HCT116 (cell line): ENCODE results near the gene DDR2. TPM values are rescaled to one million over a fixed set of nuclear protein-coding genes. Genes with fewer than 3 reads are reported as not detected.
"Not testable (repeated sequence)": the region's sequence is repeated elsewhere in the genome, so short reads cannot be mapped to it uniquely, and the experiment has no call there.

ENCODE experiments used
- ATAC-seq: fragments of 200-7000 bp; cut with Tn5 transposase; 2 replicates; pipeline ENCODE4 v1.9.1; 2020; ENCODE audit warnings: mild to moderate bottlenecking, moderate library complexity
- BruUV-seq: library from RNA; stranded (reverse); fragments of 400-500 nt; replicated peaks from 2 replicates; lab custom pipeline; 2021; lab: Mats Ljungman, UMichigan
- CTCF ChIA-PET: fragments of 300-600 bp; sonication (Branson Sonifier 250); formaldehyde crosslinking; loops from one replicate; lab custom pipeline; 2021; ENCODE audit warnings: antibody characterized with exemption; lab: Charles Lee
- POLR2A ChIA-PET: fragments of 300-600, 350-600 bp; sonication (Branson Sonifier 250); formaldehyde crosslinking; loops from one replicate; lab custom pipeline; 2021; ENCODE audit warnings: antibody characterized with exemption; lab: Charles Lee
- RAD21 ChIA-PET, 2 experiments: fragments of 300-600 bp; sonication (Branson Sonifier 250); formaldehyde crosslinking; loops; one replicate each; lab custom pipeline; 2023; ENCODE audit warnings: low total read pairs in 2 of 2; ENCODE audit not compliant: uncharacterized antibody in 2 of 2, unreplicated experiment in 2 of 2, low non-redundant PET in 1 of 2; lab: Charles Lee
- DNase-seq: peaks from one replicate; pipeline ENCODE4 v3.0.0-alpha.2; 2010; ENCODE audit warnings: low read depth, low spot score
- H2AFZ ChIP-seq: fragments of 200-600 bp; shearing (Covaris generic), sonication (generic); 2 replicates; pipeline ENCODE4 v1.6.1; 2017; ENCODE audit warnings: low read depth, mixed run types, mixed read lengths, antibody characterized with exemption, low read length; ENCODE audit not compliant: poor library complexity, severe bottlenecking
- H3K27ac ChIP-seq: 2 replicates; pipeline ENCODE4 v1.5.1; 2012; ENCODE audit warnings: low read depth, low read length
- H3K27me3 ChIP-seq: fragments of 200-600 bp; sonication (generic); 2 replicates; pipeline ENCODE4 v1.6.1; 2016; ENCODE audit warnings: mixed run types, low read length, mixed read lengths; ENCODE audit not compliant: insufficient read depth
- H3K36me3 ChIP-seq, 2 experiments: fragments of 200-500 bp in 1 of 2; fragments of 200-600 bp in 1 of 2; sonication (Bioruptor generic) in 1 of 2; sonication (generic) in 1 of 2; 2 replicates each; pipeline versions ENCODE4 v1.5.1 to v1.6.1; 2014 to 2016; ENCODE audit warnings: low read length in 2 of 2, inconsistent platforms in 1 of 2, mixed read lengths in 1 of 2, mixed run types in 1 of 2; ENCODE audit not compliant: insufficient read depth in 2 of 2, control insufficient read depth in 1 of 2
- H3K4me1 ChIP-seq, 2 experiments: fragments of 200-600 bp in 1 of 2; sonication (generic) in 1 of 2; 2 replicates each; pipeline versions ENCODE4 v1.5.1 to v1.6.1; 2012 to 2017; ENCODE audit warnings: low read length in 2 of 2, inconsistent platforms in 1 of 2, mild to moderate bottlenecking in 1 of 2, mixed read lengths in 1 of 2, mixed run types in 1 of 2, moderate library complexity in 1 of 2; ENCODE audit not compliant: insufficient read depth in 2 of 2, control insufficient read depth in 1 of 2
- H3K4me2 ChIP-seq: fragments of 200-600 bp; sonication (generic); 2 replicates; pipeline ENCODE4 v1.6.1; 2017; ENCODE audit warnings: mixed run types, low read length, mixed read lengths
- H3K4me3 ChIP-seq, 2 experiments: fragments of 200-600 bp in 1 of 2; sonication (generic) in 1 of 2; replicated peaks in 1 of 2; 2 replicates each; pipeline ENCODE4 v1.5.1; 2011 to 2016; ENCODE audit warnings: low read length in 2 of 2, control low read depth in 1 of 2, low read depth in 1 of 2, mild to moderate bottlenecking in 1 of 2, mixed read lengths in 1 of 2, mixed run types in 1 of 2
- H3K79me2 ChIP-seq: fragments of 200-600 bp; sonication (generic); 2 replicates; pipeline ENCODE4 v1.6.1; 2017; ENCODE audit warnings: mild to moderate bottlenecking, mixed run types, low read length, moderate library complexity, mixed read lengths; ENCODE audit not compliant: insufficient read depth
- H3K9ac ChIP-seq: fragments of 200-600 bp; sonication (generic); 2 replicates; pipeline ENCODE4 v1.6.1; 2016; ENCODE audit warnings: low read length, mixed read lengths
- H3K9me2 ChIP-seq: fragments of 200-600 bp; sonication (generic), shearing (Covaris generic); 2 replicates; pipeline ENCODE4 v1.6.1; 2017; ENCODE audit warnings: mixed run types, mild to moderate bottlenecking, moderate library complexity; ENCODE audit not compliant: insufficient read depth
- H3K9me3 ChIP-seq, 2 experiments: fragments of 200-500 bp in 1 of 2; fragments of 200-600 bp in 1 of 2; sonication (Bioruptor generic) in 1 of 2; sonication (generic) in 1 of 2; 2 replicates each; pipeline ENCODE4 v1.6.1; 2014 to 2017; ENCODE audit warnings: low read length in 2 of 2, mixed read lengths in 2 of 2, inconsistent platforms in 1 of 2, low read depth in 1 of 2, mild to moderate bottlenecking in 1 of 2, mixed run types in 1 of 2, moderate library complexity in 1 of 2; ENCODE audit not compliant: control insufficient read depth in 1 of 2, insufficient read depth in 1 of 2
- H4K20me1 ChIP-seq: fragments of 200-600 bp; sonication (generic), shearing (Covaris generic); 2 replicates; pipeline ENCODE4 v1.6.1; 2017; ENCODE audit warnings: mixed run types, mild to moderate bottlenecking, moderate library complexity; ENCODE audit not compliant: insufficient read depth
- CTCF ChIP-seq, 3 experiments: fragments of 200-600 bp in 1 of 3; sonication (generic) in 1 of 3; IDR thresholded peaks in 2 of 3; conservative IDR thresholded peaks in 1 of 3; 2 replicates each; pipeline ENCODE4 v1.5.1; 2012 to 2017; ENCODE audit warnings: low read depth in 2 of 3, low read length in 2 of 3, antibody characterized with exemption in 1 of 3, borderline replicate concordance in 1 of 3, control low read depth in 1 of 3, mild to moderate bottlenecking in 1 of 3, mixed read lengths in 1 of 3, mixed run types in 1 of 3, moderate library complexity in 1 of 3; ENCODE audit not compliant: insufficient read depth in 1 of 3
- ELF1 ChIP-seq: IDR thresholded peaks from 2 replicates; pipeline ENCODE4 v1.6.1; 2012; ENCODE audit warnings: low read depth, borderline replicate concordance
- EZH2phosphoT487 ChIP-seq: fragments of 200-600 bp; IDR thresholded peaks from 2 replicates; pipeline ENCODE4 v1.6.1; 2018; ENCODE audit warnings: antibody characterized with exemption, borderline replicate concordance
- FOSL1 ChIP-seq: IDR thresholded peaks from 2 replicates; pipeline ENCODE4 v1.6.1; 2012; ENCODE audit warnings: low read depth
- JUND ChIP-seq: IDR thresholded peaks from 2 replicates; pipeline ENCODE4 v1.6.1; 2012
- POLR2A ChIP-seq: IDR thresholded peaks from 2 replicates; pipeline ENCODE4 v1.7.0; 2011; ENCODE audit warnings: borderline replicate concordance; ENCODE audit not compliant: insufficient read depth, insufficient read length; ENCODE audit errors: extremely low read depth
- SP1 ChIP-seq: IDR thresholded peaks from 2 replicates; pipeline ENCODE4 v1.6.1; 2012; ENCODE audit warnings: low read depth
- SRF ChIP-seq: IDR thresholded peaks from 2 replicates; pipeline ENCODE4 v1.6.1; 2012; ENCODE audit warnings: low read depth
- TCF7L2 ChIP-seq: IDR thresholded peaks from 2 replicates; pipeline ENCODE4 v1.7.0; 2011; ENCODE audit warnings: borderline replicate concordance, inconsistent platforms; ENCODE audit not compliant: insufficient read depth, insufficient read length; ENCODE audit errors: extremely low read depth
- YY1 ChIP-seq: IDR thresholded peaks from 2 replicates; pipeline ENCODE4 v1.6.1; 2011; ENCODE audit warnings: low read length, low read depth, moderate library complexity, mild to moderate bottlenecking; ENCODE audit not compliant: insufficient replicate concordance; ENCODE audit errors: extremely low read depth
- intact Hi-C: fragments of 100-400 bp; cut with micrococcal nuclease; formaldehyde crosslinking; loops from 2 replicates; pipeline ENCODE4 v1.10.0; 2022
- total RNA-seq: library from RNA; stranded (reverse); gene quantifications from one replicate; pipeline ENCODE4 v1.2.1, GENCODE V29; 2021; ENCODE audit not compliant: unreplicated experiment
- TF ChIP-seq, protein P1 (sequence below): IDR thresholded peaks from 2 replicates; pipeline ENCODE4 v1.6.1; 2012

The DDR2 gene
- total RNA-seq, 1 experiment from 2014 or later, result 0.84 TPM

- Histone ChIP-seq H2AFZ (no peak overlapping the region), H3K9me2 (no peaks in the 10 kb centered on the region), H3K4me1 (no peaks in the 10 kb centered on the region), H3K27me3 (no peaks in the 10 kb centered on the region), H4K20me1 (no peaks in the 10 kb centered on the region), H3K9ac (no peak overlapping the region), H3K27ac (no peak overlapping the region), H3K9me3 (no peaks in the 10 kb centered on the region), H3K4me3 (no peak overlapping the region), H3K36me3 (no peaks in the 10 kb centered on the region), H3K79me2 (no peaks in the 10 kb centered on the region), H3K4me2 (no peak overlapping the region)
- ChIA-PET RAD21 (no interaction called here), POLR2A (no interaction called here), CTCF (no interaction called here)
- ATAC-seq (no peak), DNase-seq (no peak)
- TF ChIP-seq EZH2phosphoT487 (no peak), YY1 (no peak), FOSL1 (no peak), CTCF (IDR thresholded peaks at IDR 0.05 in 2 of 3, conservative IDR thresholded peaks at IDR 0.05 in 1 of 3; ENCODE audit: borderline replicate concordance in 1 of 3, insufficient read depth in 1 of 3, low read depth in 2 of 3, low read length in 2 of 3) (no peak), POLR2A (no peak), TCF7L2 (no peak), SP1 (no peak), ELF1 (no peak), JUND (no peak), SRF (no peak)
- TF ChIP-seq, protein P1, sequence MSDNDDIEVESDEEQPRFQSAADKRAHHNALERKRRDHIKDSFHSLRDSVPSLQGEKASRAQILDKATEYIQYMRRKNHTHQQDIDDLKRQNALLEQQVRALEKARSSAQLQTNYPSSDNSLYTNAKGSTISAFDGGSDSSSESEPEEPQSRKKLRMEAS, result no peak
- BruUV-seq, result no TSS peak
- intact Hi-C loops, result no loop called here
Measured at GRCh38 chr1:162782671-162783070, 150.4 kb downstream of the DDR2 start.

GRCh38 chr1:162784926-162785325, 152.7 kb downstream of the DDR2 start:
- H3K4me1 ChIP-seq, H3K9me2 ChIP-seq, POLR2A ChIA-PET, H3K27ac ChIP-seq, H3K4me2 ChIP-seq, ATAC-seq, H3K9ac ChIP-seq, RAD21 ChIA-PET, DNase-seq, H3K27me3 ChIP-seq, H3K79me2 ChIP-seq, H3K4me3 ChIP-seq, H3K36me3 ChIP-seq, BruUV-seq, H3K9me3 ChIP-seq, H2AFZ ChIP-seq, H4K20me1 ChIP-seq, CTCF ChIA-PET, intact Hi-C loops: not testable (repeated sequence)

GRCh38 chr1:162788783-162789182, 156.5 kb downstream of the DDR2 start:
- DNase-seq, H3K9me3 ChIP-seq, H3K27me3 ChIP-seq, H3K4me1 ChIP-seq, H3K4me2 ChIP-seq, CTCF ChIA-PET, H3K27ac ChIP-seq, intact Hi-C loops, H3K9ac ChIP-seq, POLR2A ChIA-PET, H3K79me2 ChIP-seq, H2AFZ ChIP-seq, H3K36me3 ChIP-seq, RAD21 ChIA-PET, BruUV-seq, H3K9me2 ChIP-seq, H4K20me1 ChIP-seq, ATAC-seq, H3K4me3 ChIP-seq: not testable (repeated sequence)
